Measurements from ENCODE around the gene NAV2. TPM values are rescaled to one million over a fixed set of nuclear protein-coding genes. Genes with fewer than 3 reads are reported as not detected.
"Not testable (repeated sequence)": the region's sequence is repeated elsewhere in the genome, so short reads cannot be mapped to it uniquely, and the experiment has no call there.

The NAV2 gene
- total RNA-seq, 3 donors from 2014 or later = 21.9 to 65.9 (median 30.9) TPM

- Histone ChIP-seq H3K9me3 (no peaks in the 10 kb centered on the region), H3K4me3 (no peak overlapping the region), H3K36me3 (ENCODE audit: low read depth) (no peaks in the 10 kb centered on the region), H3K4me1 (ENCODE audit: low read depth) (peaks cover 3% of the 10 kb centered on the region)
- TF ChIP-seq CTCF (IDR thresholded peaks at IDR 0.05) = no peak
- no peak for ATAC-seq
- intact Hi-C loops (cut with DNase I, micrococcal nuclease) = loop anchor here in 1 of 2 donors (10.0 kb wide), 1 partner anchor 229 kb away; no protein-coding TSS in a partner anchor
- no peak for DNase-seq
These were observed 413.3 kb downstream of the NAV2 start for GRCh38 chr11:20125927-20126326.

- TF ChIP-seq CTCF (IDR thresholded peaks at IDR 0.05) = no peak
- ATAC-seq = no peak
- DNase-seq = no peak
- H3K9me3 ChIP-seq = no peaks in the 10 kb centered on the region
- H3K36me3 ChIP-seq (ENCODE audit: low read depth) = no peaks in the 10 kb centered on the region
- intact Hi-C loops (cut with DNase I, micrococcal nuclease) = loop anchor here in 1 of 2 donors (10.0 kb wide), 1 partner anchor 228 kb away; no protein-coding TSS in a partner anchor
- peaks cover 3% of the 10 kb centered on the region for H3K4me1 ChIP-seq (ENCODE audit: low read depth)
- H3K4me3 ChIP-seq = no peak overlapping the region
These were observed 414.1 kb downstream of the NAV2 start for GRCh38 chr11:20126724-20127123.

- H3K4me1 ChIP-seq (ENCODE audit: low read depth) = peaks cover 3% of the 10 kb centered on the region
- TF ChIP-seq CTCF (IDR thresholded peaks at IDR 0.05) = peak; percentile 71
- DNase-seq = peak; percentile 64 to 88 (median 83)
- ATAC-seq = peak; percentile 79
- no peak overlapping the region for H3K4me3 ChIP-seq
- no peaks in the 10 kb centered on the region for H3K9me3 ChIP-seq
- intact Hi-C loops (cut with DNase I, micrococcal nuclease) = loop anchor here (2.0 to 10.0 kb wide), 2 partner anchors 227 kb away; no protein-coding TSS in a partner anchor
- H3K36me3 ChIP-seq (ENCODE audit: low read depth) = no peaks in the 10 kb centered on the region
These were observed 415.3 kb downstream of the NAV2 start for GRCh38 chr11:20127671-20128527.

- not testable (repeated sequence) for H3K36me3 ChIP-seq (ENCODE audit: low read depth); ATAC-seq; H3K4me1 ChIP-seq (ENCODE audit: low read depth); DNase-seq; H3K4me3 ChIP-seq; H3K9me3 ChIP-seq
- intact Hi-C loops (cut with DNase I, micrococcal nuclease) = loop anchor here (2.0 to 10.0 kb wide), 2 partner anchors 226 kb away; no protein-coding TSS in a partner anchor
These were observed 415.8 kb downstream of the NAV2 start for GRCh38 chr11:20128528-20128825.

- no peaks in the 10 kb centered on the region for H3K9me3 ChIP-seq
- no peak overlapping the region for H3K4me3 ChIP-seq
- no peaks in the 10 kb centered on the region for H3K36me3 ChIP-seq (ENCODE audit: low read depth)
- DNase-seq (no peak), ATAC-seq (no peak)
- no peak for TF ChIP-seq CTCF (IDR thresholded peaks at IDR 0.05)
- H3K4me1 ChIP-seq (ENCODE audit: low read depth) = peaks cover 3% of the 10 kb centered on the region
- intact Hi-C loops (cut with DNase I, micrococcal nuclease) = loop anchor here (2.0 to 10.0 kb wide), 2 partner anchors 225 kb away; no protein-coding TSS in a partner anchor
These were observed 417.0 kb downstream of the NAV2 start for GRCh38 chr11:20129665-20130064.

Data from mucosa of descending colon (tissue), 3 donors.